Naive B cell (primary cell): Measurements from ENCODE around the gene FOXO6. TPM values are rescaled to one million over a fixed set of nuclear protein-coding genes. Genes with fewer than 3 reads are reported as not detected.
A peak's percentile ranks its signal among the peaks of the same experiment; 100 is the strongest.

Source experiments
- ATAC-seq, 2 donors: fragments of 150-1000 bp; cut with Tn5 transposase; 2 replicates each; pipeline ENCODE4 v1.10.0; 2021; ENCODE audit warnings: low read depth in 2 of 2, mild to moderate bottlenecking in 2 of 2, moderate library complexity in 2 of 2
- DNase-seq: peaks from one replicate; pipeline ENCODE4 v3.0.0; 2022
- H3K27ac Mint-ChIP-seq, 6 donors: one replicate each; pipeline ENCODE4 v1.8.0; 2020 to 2022; ENCODE audit warnings: mild to moderate bottlenecking in 6 of 6, mixed read lengths in 6 of 6, moderate library complexity in 5 of 6, inconsistent platforms in 2 of 6
- H3K27me3 Mint-ChIP-seq, 3 donors: one replicate each; pipeline ENCODE4 v1.8.0; 2021 to 2022; ENCODE audit warnings: mixed read lengths in 3 of 3, mild to moderate bottlenecking in 1 of 3
- H3K36me3 Mint-ChIP-seq, 2 donors: one replicate each; pipeline ENCODE4 v1.8.0; 2020 to 2022; ENCODE audit warnings: mixed read lengths in 2 of 2, inconsistent platforms in 1 of 2, mild to moderate bottlenecking in 1 of 2
- H3K4me1 Mint-ChIP-seq, 3 donors: one replicate each; pipeline ENCODE4 v1.8.0; 2020 to 2022; ENCODE audit warnings: mixed read lengths in 3 of 3, inconsistent platforms in 1 of 3, mild to moderate bottlenecking in 1 of 3, moderate library complexity in 1 of 3
- H3K4me3 Mint-ChIP-seq, 8 donors: one replicate each; pipeline ENCODE4 v1.8.0; 2020 to 2022; ENCODE audit warnings: mild to moderate bottlenecking in 8 of 8, mixed read lengths in 8 of 8, moderate library complexity in 8 of 8, inconsistent platforms in 2 of 8
- H3K9me3 Mint-ChIP-seq, 7 donors: one replicate each; pipeline ENCODE4 v1.8.0; 2020 to 2022; ENCODE audit warnings: mixed read lengths in 7 of 7, mild to moderate bottlenecking in 5 of 7, inconsistent platforms in 2 of 7, moderate library complexity in 1 of 7
- polyA plus RNA-seq, 6 donors: library from polyadenylated mRNA; unstranded; fragments of 300-500 nt; fragmentation: Illumina TruSeq; gene quantifications; one replicate each; pipeline ENCODE4 v1.2.3, GENCODE V29; 2021; ENCODE audit warnings: low read depth in 6 of 6

FOXO6 gene
- under 1 TPM in 1 of 6 donors, not detected in 5; 0.21 TPM for polyA plus RNA-seq

DNA sequence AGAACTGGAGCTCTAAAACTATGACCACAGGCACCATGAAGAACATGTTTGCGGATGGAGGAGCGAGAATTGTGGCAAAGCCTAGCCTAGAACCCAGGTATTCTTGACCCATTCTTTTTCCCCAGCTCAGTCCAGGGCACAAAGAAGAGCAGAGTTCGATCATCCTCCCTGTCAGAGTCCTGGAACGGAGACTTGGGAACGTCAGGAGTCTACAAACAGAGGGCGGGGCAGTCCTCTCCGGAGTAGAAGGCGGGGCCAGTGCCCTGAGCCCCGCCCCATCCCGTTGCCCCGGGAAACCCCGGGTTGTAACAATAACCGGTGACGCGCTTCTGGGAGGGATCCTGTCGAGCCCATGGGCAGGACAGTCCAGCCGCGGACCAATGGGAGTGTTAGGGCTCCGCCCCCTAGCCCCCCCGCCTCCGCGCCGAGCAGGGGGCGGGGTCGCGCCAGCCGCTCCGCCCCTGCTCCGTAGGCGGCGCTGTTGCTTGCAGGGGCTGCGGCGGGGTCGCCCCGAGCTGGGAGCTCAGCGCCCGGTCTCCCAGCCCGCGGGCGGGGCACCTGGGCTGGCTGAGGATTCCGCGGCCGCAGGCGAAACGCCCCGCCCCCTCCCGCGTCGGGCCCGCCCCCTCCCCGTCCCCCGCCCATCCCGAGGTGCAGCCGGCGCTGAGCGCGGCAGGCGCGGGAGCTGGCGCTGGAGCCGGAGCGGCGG, at the start of gene FOXO6:
TSS of gene FOXO6 (plus strand) at position 649 of the 709 bp plus-strand sequence.
- ATAC-seq (peak; percentile 85 to 89), DNase-seq (peak; percentile 93)
- Mint-ChIP-seq H3K27me3 (peaks cover 17 to 49% (median 38%) of the 10 kb centered on the region in 3 donors), H3K27ac (peak within 1 kb of the TSS; percentile 31 to 94 (median 89)), H3K4me1 (peaks cover 20 to 36% (median 33%) of the 10 kb centered on the region in 3 donors), H3K4me3 (peak within 1 kb of the TSS; percentile 67 to 90 (median 84)), H3K9me3 (no peaks in the 10 kb centered on the region), H3K36me3 (no peaks in the 10 kb centered on the region)

DNA sequence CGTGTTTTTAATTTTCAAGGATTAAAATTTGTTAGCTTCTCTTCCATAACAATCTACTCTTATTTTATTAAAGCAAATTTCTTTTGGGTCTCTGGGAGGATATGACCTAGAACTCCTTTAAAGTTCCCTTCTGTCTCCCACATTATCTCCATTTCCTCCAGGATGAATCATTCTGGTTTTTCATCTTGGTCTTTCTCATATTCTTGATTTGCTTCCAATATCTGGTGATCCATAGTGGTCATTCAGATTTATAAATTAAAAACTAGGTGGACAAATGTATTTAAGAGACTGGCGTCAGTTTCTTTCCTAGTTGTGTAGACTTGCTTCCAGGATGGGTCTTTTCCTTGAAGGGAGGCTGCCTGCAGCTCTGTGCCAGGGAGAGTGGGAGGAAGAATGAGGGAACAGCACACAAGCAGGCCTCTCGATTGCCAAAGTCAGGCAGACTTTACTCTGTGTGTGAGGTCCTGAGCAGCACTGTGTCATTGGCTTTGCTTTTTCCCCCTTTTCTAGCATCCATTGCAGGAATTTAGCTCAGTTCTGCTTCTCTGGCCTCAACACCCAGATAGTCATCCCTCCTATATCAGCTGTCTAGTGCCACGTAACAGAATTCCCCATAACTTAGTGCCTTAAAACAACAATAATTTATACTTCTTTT, 48.1 kb upstream of the FOXO6 start:
- Mint-ChIP-seq H3K9me3 (peaks cover 4 to 18% (median 7%) of the 10 kb centered on the region in 7 donors), H3K36me3 (peaks cover 0 to 3% of the 10 kb centered on the region in 2 donors), H3K4me1 (peaks cover 0 to 6% (median 0%) of the 10 kb centered on the region in 3 donors), H3K4me3 (no peak overlapping the region), H3K27ac (peak overlapping the region in 1 of 6 donors; percentile 39), H3K27me3 (peaks cover 0 to 23% (median 9%) of the 10 kb centered on the region in 3 donors)
- DNase-seq (no peak), ATAC-seq (no peak)

DNA sequence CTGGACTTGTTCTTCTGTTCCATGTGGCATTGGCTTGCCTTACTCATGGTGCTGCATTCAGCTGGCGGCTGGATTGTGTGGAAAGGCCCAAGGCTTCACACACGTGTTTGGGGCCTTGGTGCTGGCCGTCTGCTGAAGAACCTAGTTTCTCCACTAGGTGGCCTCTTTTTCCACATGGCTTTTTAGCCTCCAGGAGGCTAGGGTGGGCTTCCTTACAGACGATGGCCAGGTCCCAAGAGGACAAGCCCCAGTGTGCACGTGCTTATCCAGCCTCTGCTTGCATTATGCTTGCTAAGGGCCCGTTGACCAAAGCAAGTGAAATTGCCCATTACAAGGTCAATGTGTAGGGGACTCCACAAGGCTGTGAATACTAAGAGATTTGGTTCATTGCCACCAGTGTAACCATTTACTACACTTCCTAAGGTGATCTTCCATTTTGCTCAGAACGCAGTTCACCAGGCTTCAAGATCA, 47.5 kb upstream of the FOXO6 start:
- ATAC-seq (peak in 1 of 2 donors; percentile 27), DNase-seq (no peak)
- H3K27me3 Mint-ChIP-seq = peaks cover under 1 to 23% (median 9%) of the 10 kb centered on the region in 3 donors
- H3K4me1 Mint-ChIP-seq = peaks cover 0 to 2% (median 0%) of the 10 kb centered on the region in 3 donors
- H3K9me3 Mint-ChIP-seq = peaks cover 0 to 12% (median 4%) of the 10 kb centered on the region in 7 donors
- no peak overlapping the region for H3K4me3 Mint-ChIP-seq
- H3K27ac Mint-ChIP-seq = peak overlapping the region in 1 of 6 donors; percentile 39
- H3K36me3 Mint-ChIP-seq = no peaks in the 10 kb centered on the region

DNA sequence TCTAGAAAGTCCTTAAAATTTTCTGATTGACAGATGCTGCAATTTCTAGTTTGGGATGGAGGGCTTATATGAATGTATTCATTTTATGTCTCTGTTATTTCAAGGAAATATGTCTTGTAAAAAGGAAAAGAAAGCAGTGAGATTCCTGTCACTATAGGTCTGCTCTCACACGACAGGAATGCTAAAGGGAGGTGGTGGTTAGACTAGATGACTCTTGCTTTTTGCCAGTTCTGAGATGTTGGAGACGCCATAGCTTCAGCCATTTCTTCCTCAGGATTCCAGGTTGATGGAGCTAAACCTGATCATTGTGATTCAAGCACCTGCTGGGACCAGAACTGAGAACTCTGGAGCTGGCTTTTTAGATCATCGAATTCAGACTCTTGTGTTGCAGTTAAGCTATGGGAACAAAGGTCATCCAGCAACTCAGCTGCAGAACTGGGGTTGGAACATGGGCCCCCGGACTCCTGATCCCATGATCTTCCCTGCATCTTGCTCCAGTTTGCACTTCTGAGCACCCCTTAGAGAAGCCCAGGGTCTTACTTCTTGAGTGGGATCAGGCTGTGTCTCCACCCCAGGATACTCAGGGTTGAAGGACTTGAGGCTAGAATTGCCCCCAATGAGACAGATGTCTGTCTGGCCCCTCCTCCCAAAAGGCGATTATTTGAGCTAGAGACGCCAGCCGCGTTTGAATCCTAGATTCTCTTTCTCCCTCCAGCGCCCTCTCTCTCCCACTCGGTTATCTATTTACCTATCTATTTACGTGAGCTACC, 46.7 kb upstream of the FOXO6 start:
- no peak for ATAC-seq
- Mint-ChIP-seq H3K27ac (no peak overlapping the region), H3K36me3 (no peaks in the 10 kb centered on the region), H3K4me1 (no peaks in the 10 kb centered on the region), H3K27me3 (peaks cover 5 to 23% (median 9%) of the 10 kb centered on the region in 3 donors), H3K4me3 (no peak overlapping the region), H3K9me3 (peaks cover 0 to 6% (median 2%) of the 10 kb centered on the region in 7 donors)
- no peak for DNase-seq

DNA sequence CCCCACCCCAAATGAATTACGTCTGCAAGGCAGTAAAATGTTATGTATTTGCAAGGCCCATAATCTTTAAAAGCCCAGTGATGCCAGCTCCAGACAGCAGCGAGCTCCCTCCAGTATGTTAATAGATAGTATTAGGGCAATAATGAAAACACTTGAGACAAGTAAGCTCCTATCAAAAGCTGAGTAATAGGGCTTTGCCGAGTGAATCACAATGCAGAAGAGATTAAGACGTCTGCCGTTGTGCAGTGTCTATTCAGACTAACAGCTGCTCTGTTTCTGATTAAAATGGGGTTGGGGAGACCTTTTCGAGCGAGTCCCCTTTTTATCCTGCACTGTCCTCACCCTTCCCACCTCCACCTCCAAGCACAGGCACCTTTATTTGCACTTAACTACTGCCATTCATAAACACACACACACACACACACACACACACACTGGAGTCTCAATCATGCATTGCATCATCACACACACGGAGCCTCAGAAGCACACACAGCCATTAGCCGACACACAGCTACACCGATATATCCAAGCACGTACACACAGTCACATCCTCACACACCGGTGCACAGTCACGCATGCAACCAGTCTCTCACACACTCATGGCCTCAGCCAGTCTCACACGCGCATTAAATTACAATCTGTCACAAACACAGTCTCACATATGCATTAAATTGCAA, 46.0 kb upstream of the FOXO6 start:
- ATAC-seq (no peak), DNase-seq (no peak)
- no peak overlapping the region for H3K4me3 Mint-ChIP-seq
- H3K27me3 Mint-ChIP-seq = peaks cover 5 to 26% (median 9%) of the 10 kb centered on the region in 3 donors
- H3K27ac Mint-ChIP-seq = no peak overlapping the region
- peaks cover 0 to 3% (median 0%) of the 10 kb centered on the region in 7 donors for H3K9me3 Mint-ChIP-seq
- H3K4me1 Mint-ChIP-seq = no peaks in the 10 kb centered on the region
- no peaks in the 10 kb centered on the region for H3K36me3 Mint-ChIP-seq

GRCh38 chr1:41315871-41316270, 45.4 kb upstream of the FOXO6 start:
- Mint-ChIP-seq H3K27ac (no peak overlapping the region), H3K36me3 (no peaks in the 10 kb centered on the region), H3K4me3 (no peak overlapping the region), H3K9me3 (no peaks in the 10 kb centered on the region), H3K27me3 (peaks cover 5 to 31% (median 9%) of the 10 kb centered on the region in 3 donors), H3K4me1 (no peaks in the 10 kb centered on the region)
- no peak for ATAC-seq
- no peak for DNase-seq

GRCh38 chr1:41317361-41317760, 43.9 kb upstream of the FOXO6 start:
- ATAC-seq (no peak), DNase-seq (no peak)
- Mint-ChIP-seq H3K9me3 (no peaks in the 10 kb centered on the region), H3K27me3 (peaks cover 5 to 31% (median 9%) of the 10 kb centered on the region in 3 donors), H3K4me1 (no peaks in the 10 kb centered on the region), H3K4me3 (no peak overlapping the region), H3K36me3 (no peaks in the 10 kb centered on the region), H3K27ac (no peak overlapping the region)

- no peaks in the 10 kb centered on the region for H3K36me3 Mint-ChIP-seq
- peaks cover 5 to 29% (median 9%) of the 10 kb centered on the region in 3 donors for H3K27me3 Mint-ChIP-seq
- H3K27ac Mint-ChIP-seq = no peak overlapping the region
- no peak for DNase-seq
- H3K4me1 Mint-ChIP-seq = no peaks in the 10 kb centered on the region
- H3K4me3 Mint-ChIP-seq = peak overlapping the region in 1 of 8 donors; percentile 3
- ATAC-seq = no peak
- no peaks in the 10 kb centered on the region for H3K9me3 Mint-ChIP-seq
Measured at GRCh38 chr1:41318135-41318534, 43.1 kb upstream of the FOXO6 start.

DNA sequence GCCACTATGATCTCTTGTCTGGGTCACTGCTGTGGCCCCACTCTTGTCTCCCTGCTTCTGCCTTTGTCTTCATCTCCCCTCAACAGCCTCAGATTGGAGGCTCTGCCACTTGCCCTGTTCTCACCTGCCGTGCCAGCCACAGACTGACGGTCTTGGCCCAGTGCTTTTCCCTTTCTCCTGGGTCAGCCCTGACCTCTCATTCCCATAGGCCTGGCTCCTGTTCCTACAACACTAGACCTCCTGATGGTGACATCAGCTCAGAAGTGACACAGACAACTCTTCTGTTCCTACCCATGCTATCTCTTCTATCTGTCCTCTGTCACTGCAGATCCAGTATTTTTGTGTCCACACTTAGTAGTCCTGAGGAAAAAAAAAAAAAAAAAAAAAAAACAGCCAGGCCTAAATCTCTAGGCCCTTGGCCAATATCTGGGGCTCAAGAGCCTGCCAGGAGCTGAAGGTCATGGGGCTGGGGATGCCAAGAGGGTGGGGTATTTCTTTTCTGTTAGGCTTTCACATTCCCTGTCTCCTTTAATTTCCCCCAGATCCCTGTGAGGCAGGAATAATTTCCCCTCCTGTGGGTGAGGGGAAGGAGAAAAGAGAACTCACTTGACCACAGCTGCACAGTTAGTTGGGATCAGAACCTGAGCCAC, 42.0 kb upstream of the FOXO6 start:
- H3K27me3 Mint-ChIP-seq = peaks cover 4 to 19% (median 5%) of the 10 kb centered on the region in 3 donors
- no peak for ATAC-seq
- H3K36me3 Mint-ChIP-seq = no peaks in the 10 kb centered on the region
- no peak overlapping the region for H3K4me3 Mint-ChIP-seq
- no peaks in the 10 kb centered on the region for H3K9me3 Mint-ChIP-seq
- H3K4me1 Mint-ChIP-seq = no peaks in the 10 kb centered on the region
- H3K27ac Mint-ChIP-seq = no peak overlapping the region
- DNase-seq = no peak

- H3K27ac Mint-ChIP-seq = peak overlapping the region in 1 of 6 donors; percentile 46
- no peak overlapping the region for H3K4me3 Mint-ChIP-seq
- H3K27me3 Mint-ChIP-seq = peaks cover 4 to 17% (median 5%) of the 10 kb centered on the region in 3 donors
- H3K36me3 Mint-ChIP-seq = no peaks in the 10 kb centered on the region
- no peaks in the 10 kb centered on the region for H3K4me1 Mint-ChIP-seq
- ATAC-seq (no peak), DNase-seq (no peak)
- H3K9me3 Mint-ChIP-seq = no peaks in the 10 kb centered on the region
Measured at GRCh38 chr1:41319807-41320711, 41.2 kb upstream of the FOXO6 start.

DNA sequence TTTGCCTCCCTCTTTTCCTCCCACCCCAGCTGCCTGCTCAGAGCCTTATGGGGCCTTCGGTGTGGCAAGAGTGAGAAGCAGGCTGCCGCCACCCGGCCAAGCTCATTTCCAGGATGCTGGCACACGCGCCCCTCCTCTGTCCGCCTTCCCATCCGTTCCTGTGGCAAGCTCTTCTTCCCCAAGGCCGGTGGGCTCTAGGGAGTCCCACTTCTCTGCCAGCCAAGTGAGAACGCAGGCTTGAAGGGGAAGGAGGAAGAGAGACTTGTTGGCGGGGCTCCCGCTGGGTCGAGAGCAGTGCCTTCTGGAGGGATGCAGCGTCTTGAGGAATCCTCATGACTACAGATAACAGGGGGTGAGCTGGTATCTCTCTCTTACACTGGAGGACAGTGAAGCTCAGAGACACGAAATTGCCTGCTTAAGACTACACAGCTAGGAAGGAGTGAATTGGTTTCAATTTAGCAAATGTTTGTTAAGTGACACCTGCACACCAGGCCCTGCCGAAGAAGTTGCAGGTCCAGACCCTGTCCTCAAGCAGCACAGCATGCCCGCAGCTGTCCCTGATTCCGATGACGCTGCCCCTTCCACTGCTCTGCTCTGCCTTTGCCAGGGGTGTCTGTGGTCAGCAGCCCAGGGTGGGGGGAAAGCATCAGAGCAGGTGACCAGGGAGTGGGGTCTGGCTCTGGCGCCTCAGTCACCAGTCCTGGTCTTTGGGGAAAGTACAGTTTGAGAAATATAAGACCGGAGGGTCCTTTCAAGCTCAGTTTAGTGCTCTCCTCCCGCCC, 40.1 kb upstream of the FOXO6 start:
- no peaks in the 10 kb centered on the region for H3K36me3 Mint-ChIP-seq
- H3K4me1 Mint-ChIP-seq = no peaks in the 10 kb centered on the region
- no peaks in the 10 kb centered on the region for H3K9me3 Mint-ChIP-seq
- no peak overlapping the region for H3K27ac Mint-ChIP-seq
- no peak for DNase-seq
- no peak for ATAC-seq
- H3K27me3 Mint-ChIP-seq = peaks cover 0 to 8% (median 5%) of the 10 kb centered on the region in 3 donors
- H3K4me3 Mint-ChIP-seq = no peak overlapping the region
